HepG2 (cell line): Measurements from ENCODE around the gene ANAPC1. TPM values are rescaled to one million over a fixed set of nuclear protein-coding genes. Genes with fewer than 3 reads are reported as not detected.

Experiments
- GATAD2A ChIP-seq: IDR thresholded peaks from 2 replicates; pipeline ENCODE4 v1.6.1; 2016
- HBP1 ChIP-seq: IDR thresholded peaks from 2 replicates; pipeline ENCODE4 v1.6.1; 2016; ENCODE audit warnings: low read depth, control low read depth
- HOXD1 ChIP-seq: sonication (generic); formaldehyde crosslinking; IDR thresholded peaks from 2 replicates; pipeline ENCODE4 v1.5.0; 2020; ENCODE audit warnings: missing genetic modification reagents
- IKZF5 ChIP-seq: IDR thresholded peaks from 2 replicates; pipeline ENCODE4 v1.6.1; 2018; ENCODE audit warnings: missing genetic modification reagents, mild to moderate bottlenecking, missing compliant biosample characterization
- KLF9 ChIP-seq: IDR thresholded peaks from 2 replicates; pipeline ENCODE4 v1.6.1; 2016; ENCODE audit warnings: low read depth
- MAFK ChIP-seq, 2 experiments: IDR thresholded peaks in 1 of 2; conservative IDR thresholded peaks in 1 of 2; 2 replicates each; pipeline ENCODE4 v1.6.1; 2011; ENCODE audit warnings: improper control_type of control experiment in 2 of 2, low read length in 2 of 2
- MYC ChIP-seq: sonication (generic); formaldehyde crosslinking; IDR thresholded peaks from 2 replicates; pipeline ENCODE4 v1.9.0; 2021; ENCODE audit warnings: missing genetic modification reagents, borderline replicate concordance
- NCOA1 ChIP-seq: sonication (generic); formaldehyde crosslinking; IDR thresholded peaks from 2 replicates; pipeline ENCODE4 v1.9.0; 2021; ENCODE audit warnings: missing genetic modification reagents
- PCBP2 ChIP-seq: fragments of 200-400 bp; formaldehyde crosslinking; optimal IDR thresholded peaks from 2 replicates; pipeline ENCODE3; 2018; ENCODE audit warnings: low read length, low read depth; ENCODE audit not compliant: poor library complexity, severe bottlenecking
- SKI ChIP-seq: fragments of 450-650 bp; IDR thresholded peaks from one replicate; pipeline ENCODE4 v1.6.1; 2018; ENCODE audit warnings: mild to moderate bottlenecking; ENCODE audit not compliant: partially characterized antibody
- SNAI1 ChIP-seq: sonication (generic); formaldehyde crosslinking; IDR thresholded peaks from 2 replicates; pipeline ENCODE4 v1.5.0; 2020; ENCODE audit warnings: mild to moderate bottlenecking, missing genetic modification reagents, borderline replicate concordance
- SNAPC2 ChIP-seq: sonication (generic); formaldehyde crosslinking; IDR thresholded peaks from 2 replicates; pipeline ENCODE4 v1.8.1; 2022; ENCODE audit warnings: mild to moderate bottlenecking, missing genetic modification reagents
- STAT5B ChIP-seq: sonication (generic); formaldehyde crosslinking; IDR thresholded peaks from 2 replicates; pipeline ENCODE4 v1.4.0; 2020; ENCODE audit warnings: missing genetic modification reagents
- SYNCRIP ChIP-seq: fragments of 200-400 bp; formaldehyde crosslinking; IDR thresholded peaks from 2 replicates; pipeline ENCODE4 v1.6.1; 2018; ENCODE audit warnings: mild to moderate bottlenecking, low read depth, low read length; ENCODE audit not compliant: insufficient read depth
- TFE3 ChIP-seq: IDR thresholded peaks from 2 replicates; pipeline ENCODE4 v1.6.1; 2016
- THAP8 ChIP-seq: sonication (generic); formaldehyde crosslinking; IDR thresholded peaks from 2 replicates; pipeline ENCODE4 v1.5.1; 2020; ENCODE audit warnings: missing genetic modification reagents, mild to moderate bottlenecking, borderline replicate concordance
- TRIM24 ChIP-seq: sonication (generic); formaldehyde crosslinking; IDR thresholded peaks from 2 replicates; pipeline ENCODE4 v1.8.0; 2022; ENCODE audit warnings: mild to moderate bottlenecking, missing genetic modification reagents
- ZFP41 ChIP-seq: sonication (generic); formaldehyde crosslinking; IDR thresholded peaks from 2 replicates; pipeline ENCODE4 v1.4.0; 2020; ENCODE audit warnings: mild to moderate bottlenecking, missing genetic modification reagents, borderline replicate concordance
- ZGPAT ChIP-seq: IDR thresholded peaks from 2 replicates; pipeline ENCODE4 v1.6.1; 2016; ENCODE audit warnings: mild to moderate bottlenecking
- ZNF101 ChIP-seq: sonication (generic); formaldehyde crosslinking; IDR thresholded peaks from 2 replicates; pipeline ENCODE4 v1.4.0; 2020; ENCODE audit warnings: mild to moderate bottlenecking, low read depth, missing genetic modification reagents, borderline replicate concordance
- ZNF121 ChIP-seq: sonication (generic); formaldehyde crosslinking; IDR thresholded peaks from 2 replicates; pipeline ENCODE4 v1.5.0; 2020; ENCODE audit warnings: mild to moderate bottlenecking, missing genetic modification reagents
- ZNF225 ChIP-seq: sonication (generic); formaldehyde crosslinking; IDR thresholded peaks from 2 replicates; pipeline ENCODE4 v1.4.0; 2020; ENCODE audit warnings: mild to moderate bottlenecking, missing genetic modification reagents
- ZNF24 ChIP-seq: fragments of 450-650 bp; IDR thresholded peaks from 2 replicates; pipeline ENCODE4 v1.6.1; 2017; ENCODE audit warnings: antibody characterized with exemption, mild to moderate bottlenecking
- ZNF274 ChIP-seq: sonication (generic); formaldehyde crosslinking; IDR thresholded peaks from 2 replicates; pipeline ENCODE4 v1.5.1; 2020; ENCODE audit warnings: mild to moderate bottlenecking, missing genetic modification reagents
- ZNF552 ChIP-seq: sonication (generic); formaldehyde crosslinking; IDR thresholded peaks from 2 replicates; pipeline ENCODE4 v1.9.0; 2022; ENCODE audit warnings: missing genetic modification reagents, mild to moderate bottlenecking, borderline replicate concordance
- polyA plus RNA-seq, 8 experiments: library from polyadenylated mRNA; depleted of rRNA in 3 of 8; stranded (reverse) in 7 of 8; unstranded in 1 of 8; fragments of >200 nt; fragmentation: Illumina TruSeq in 4 of 8; extraction: Trizol in 4 of 8; gene quantifications; 2 replicates each; pipeline versions ENCODE4 v1.2.1 to v1.2.3, GENCODE V29; 2011 to 2016; ENCODE audit warnings: low read depth in 4 of 8, missing spikeins in 1 of 8, mixed read lengths in 1 of 8; ENCODE audit not compliant: insufficient read depth in 1 of 8
- total RNA-seq, 5 experiments: library from RNA; depleted of rRNA; stranded (reverse); fragments of >200 nt; fragmentation: Illumina TruSeq; extraction: Trizol; gene quantifications; 2 replicates each; pipeline ENCODE4 v1.2.3, GENCODE V29; 2016; ENCODE audit warnings: low read depth in 1 of 5

Gene ANAPC1
- total and polyA plus RNA-seq, 2 of the 13 experiments (the other 11 are each of a cell fraction or from before 2014, with no cell fraction given), result 50.0 to 89.7 TPM

- peak; percentile 17; the same call in 1 of the 2 replicates for TF ChIP-seq TFE3
- peak; percentile 83 for TF ChIP-seq MYC
- no peak for TF ChIP-seq SYNCRIP
- peak; percentile 60; the same call in 1 of the 2 replicates for TF ChIP-seq ZNF552 (CRISPR knock-in tag)
- peak; percentile 63 for TF ChIP-seq HBP1
- TF ChIP-seq ZGPAT (CRISPR knock-in tag), result peak; percentile 74; the same call in 1 of the 2 replicates
- TF ChIP-seq ZNF225 (CRISPR knock-in tag), result peak; percentile 20; the same call in 1 of the 2 replicates
- no peak for TF ChIP-seq KLF9 (CRISPR knock-in tag)
- peak; percentile 73; the same call in 1 of the 2 replicates for TF ChIP-seq IKZF5 (CRISPR knock-in tag)
- TF ChIP-seq SNAPC2 (CRISPR knock-in tag), result no peak
- 0 out of 2 replicates have a peak, but pooled peaks have one; percentile 44 for TF ChIP-seq HOXD1 (CRISPR knock-in tag)
- TF ChIP-seq TRIM24 (CRISPR knock-in tag), result no peak
- TF ChIP-seq ZNF121, result peak; percentile 86
- no peak for TF ChIP-seq ZFP41 (CRISPR knock-in tag)
- no peak for TF ChIP-seq PCBP2
- TF ChIP-seq ZNF101 (CRISPR knock-in tag), result no peak
- no peak for TF ChIP-seq SNAI1
- no peak for TF ChIP-seq THAP8 (CRISPR knock-in tag)
- no peak for TF ChIP-seq NCOA1
- TF ChIP-seq STAT5B, result no peak; the same call in 1 of the 2 replicates
- TF ChIP-seq ZNF274, result peak; percentile 93
- TF ChIP-seq GATAD2A (CRISPR knock-in tag), result peak; percentile 56
- peak; percentile 92 for TF ChIP-seq SKI
- no peak for TF ChIP-seq MAFK (conservative IDR thresholded peaks at IDR 0.05 in 1 of 2, IDR thresholded peaks at IDR 0.05 in 1 of 2; ENCODE audit: low read length in 2 of 2)
- 0 out of 2 replicates have a peak, but pooled peaks have one; percentile 12 for TF ChIP-seq ZNF24
Measured at GRCh38 chr2:111897924-111898702, 14.1 kb upstream of the ANAPC1 start, which contains the start of gene MERTK (continued).
